ENCODE measurements around the gene AKAP6.
A peak's percentile ranks its signal among the peaks of the same experiment; 100 is the strongest.

Gene AKAP6, protein sequence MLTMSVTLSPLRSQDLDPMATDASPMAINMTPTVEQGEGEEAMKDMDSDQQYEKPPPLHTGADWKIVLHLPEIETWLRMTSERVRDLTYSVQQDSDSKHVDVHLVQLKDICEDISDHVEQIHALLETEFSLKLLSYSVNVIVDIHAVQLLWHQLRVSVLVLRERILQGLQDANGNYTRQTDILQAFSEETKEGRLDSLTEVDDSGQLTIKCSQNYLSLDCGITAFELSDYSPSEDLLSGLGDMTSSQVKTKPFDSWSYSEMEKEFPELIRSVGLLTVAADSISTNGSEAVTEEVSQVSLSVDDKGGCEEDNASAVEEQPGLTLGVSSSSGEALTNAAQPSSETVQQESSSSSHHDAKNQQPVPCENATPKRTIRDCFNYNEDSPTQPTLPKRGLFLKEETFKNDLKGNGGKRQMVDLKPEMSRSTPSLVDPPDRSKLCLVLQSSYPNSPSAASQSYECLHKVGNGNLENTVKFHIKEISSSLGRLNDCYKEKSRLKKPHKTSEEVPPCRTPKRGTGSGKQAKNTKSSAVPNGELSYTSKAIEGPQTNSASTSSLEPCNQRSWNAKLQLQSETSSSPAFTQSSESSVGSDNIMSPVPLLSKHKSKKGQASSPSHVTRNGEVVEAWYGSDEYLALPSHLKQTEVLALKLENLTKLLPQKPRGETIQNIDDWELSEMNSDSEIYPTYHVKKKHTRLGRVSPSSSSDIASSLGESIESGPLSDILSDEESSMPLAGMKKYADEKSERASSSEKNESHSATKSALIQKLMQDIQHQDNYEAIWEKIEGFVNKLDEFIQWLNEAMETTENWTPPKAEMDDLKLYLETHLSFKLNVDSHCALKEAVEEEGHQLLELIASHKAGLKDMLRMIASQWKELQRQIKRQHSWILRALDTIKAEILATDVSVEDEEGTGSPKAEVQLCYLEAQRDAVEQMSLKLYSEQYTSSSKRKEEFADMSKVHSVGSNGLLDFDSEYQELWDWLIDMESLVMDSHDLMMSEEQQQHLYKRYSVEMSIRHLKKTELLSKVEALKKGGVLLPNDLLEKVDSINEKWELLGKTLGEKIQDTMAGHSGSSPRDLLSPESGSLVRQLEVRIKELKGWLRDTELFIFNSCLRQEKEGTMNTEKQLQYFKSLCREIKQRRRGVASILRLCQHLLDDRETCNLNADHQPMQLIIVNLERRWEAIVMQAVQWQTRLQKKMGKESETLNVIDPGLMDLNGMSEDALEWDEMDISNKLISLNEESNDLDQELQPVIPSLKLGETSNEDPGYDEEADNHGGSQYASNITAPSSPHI (N-terminal part only)

DNA sequence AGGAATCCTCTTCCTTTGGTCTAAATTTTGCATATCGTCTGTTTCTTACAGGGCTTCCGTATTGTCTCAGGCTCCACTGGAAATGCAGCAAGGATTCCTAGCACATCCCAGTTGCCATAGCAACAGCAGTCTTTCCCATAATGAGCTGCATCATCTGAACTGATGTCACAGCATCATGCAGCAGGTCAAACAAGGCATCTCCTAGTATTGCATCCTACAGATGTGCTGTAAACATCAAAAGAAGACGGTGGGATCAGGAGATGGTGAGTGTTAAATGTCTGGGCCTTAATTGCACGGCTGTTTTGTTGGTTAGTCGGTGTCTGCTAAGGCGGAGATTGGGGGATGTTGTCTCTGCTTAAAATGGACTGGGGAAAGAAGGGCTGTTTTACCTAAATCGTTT, at the start of gene AKAP6:
Gene AKAP6, plus strand, starts transcription at position 153 of the 400 bp plus-strand sequence. CDS start 104,196 bp downstream, outside the sequence.
- DNase-seq: peak; percentile 53 to 74

DNA sequence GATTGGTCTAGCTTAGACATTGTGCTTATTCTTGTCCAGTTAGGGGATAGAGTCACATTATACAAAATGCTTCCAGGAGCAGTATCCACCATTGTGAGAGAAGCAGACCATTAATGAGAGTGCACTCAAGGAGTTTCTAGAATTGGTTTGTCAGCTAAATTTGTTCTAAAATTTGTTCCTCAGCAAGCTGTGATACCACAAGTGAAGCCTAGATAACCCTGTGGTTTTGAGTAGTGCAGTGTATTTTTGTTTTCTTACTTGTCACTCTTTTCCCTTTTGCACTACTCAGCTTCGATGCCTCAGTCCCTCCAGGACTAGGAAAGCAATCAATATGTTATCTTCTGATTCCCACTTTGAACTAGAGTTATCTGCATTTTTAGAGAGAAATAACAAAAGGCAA, 42.5 kb upstream of the AKAP6 start:
- DNase-seq: no peak

DNA sequence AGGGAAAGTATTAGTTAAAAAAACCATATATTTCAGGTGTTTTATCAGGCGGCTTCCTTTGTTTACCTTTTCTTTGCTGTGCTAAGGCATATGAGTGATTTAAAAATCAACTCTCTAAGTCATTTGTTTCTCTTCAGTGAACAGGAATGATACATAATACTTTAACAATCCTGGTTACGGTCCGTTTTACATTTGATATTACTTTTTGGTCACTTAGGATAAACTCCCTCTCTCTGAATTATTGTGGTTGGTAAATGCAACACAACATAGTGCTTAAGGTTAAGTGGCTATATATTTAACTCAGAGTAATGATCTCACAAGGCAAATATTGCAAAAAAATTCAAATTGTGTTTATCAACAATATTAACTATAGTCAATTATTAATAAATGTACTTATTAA, 32.7 kb upstream of the AKAP6 start:
- no peak for DNase-seq

DNA sequence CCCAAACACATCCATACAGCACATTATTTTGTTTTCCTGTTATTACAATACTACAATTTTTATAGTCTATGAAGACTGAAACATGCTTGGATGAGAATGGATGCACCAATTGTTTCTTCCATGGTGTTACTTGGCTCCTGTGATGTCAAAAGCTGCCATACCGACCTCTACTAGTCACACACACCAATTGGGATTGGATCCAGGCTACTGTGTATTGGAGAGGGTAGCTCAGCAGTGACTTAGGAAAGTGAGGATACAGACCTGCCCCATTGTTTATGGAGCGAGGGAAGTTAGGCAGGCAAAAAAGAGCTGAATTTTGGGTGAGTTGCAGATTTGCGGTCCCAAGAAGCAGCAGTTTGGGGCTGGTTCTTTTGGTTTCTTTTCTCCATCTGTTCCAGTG, 30.8 kb upstream of the AKAP6 start:
- no peak for DNase-seq

DNA sequence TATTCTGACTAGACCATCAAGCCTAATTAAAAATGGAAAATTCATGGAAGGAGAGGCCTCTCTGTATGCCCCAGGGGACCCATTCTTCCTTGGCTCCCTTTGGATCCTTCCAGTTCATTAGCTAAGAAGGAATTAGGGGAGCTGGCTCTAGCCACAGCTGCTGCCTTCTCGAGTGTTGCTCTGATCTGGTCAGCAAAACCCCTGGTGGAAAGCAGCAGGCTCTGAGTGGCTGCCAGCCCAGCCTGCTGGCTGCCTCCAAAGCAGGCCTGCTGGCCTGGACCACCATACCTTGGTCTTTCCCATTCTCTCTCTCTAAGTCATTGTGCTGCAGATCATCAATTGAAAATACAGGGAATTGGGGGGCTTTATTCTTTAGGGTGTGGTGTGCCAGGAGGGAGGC, 29.0 kb upstream of the AKAP6 start:
- DNase-seq: no peak

DNA sequence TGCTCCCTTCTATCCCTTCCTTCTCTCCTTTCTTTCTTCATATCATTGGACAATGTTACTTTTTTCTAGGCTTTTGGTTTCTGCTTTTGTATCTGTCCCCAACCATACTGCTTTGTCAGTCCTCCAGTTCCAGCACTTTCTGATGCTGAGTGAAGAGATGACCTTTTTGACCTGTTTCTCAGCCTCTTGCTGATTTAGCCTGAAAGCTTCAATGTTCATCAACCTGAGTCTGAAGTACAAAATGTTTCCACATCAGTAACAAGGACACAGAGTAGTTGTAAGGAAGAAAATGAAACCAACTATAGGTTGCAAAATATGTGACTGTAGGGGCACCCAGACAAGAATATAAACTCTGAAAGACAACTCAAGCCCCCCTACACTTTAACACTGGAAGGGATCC, 25.2 kb upstream of the AKAP6 start:
- DNase-seq: no peak

DNA sequence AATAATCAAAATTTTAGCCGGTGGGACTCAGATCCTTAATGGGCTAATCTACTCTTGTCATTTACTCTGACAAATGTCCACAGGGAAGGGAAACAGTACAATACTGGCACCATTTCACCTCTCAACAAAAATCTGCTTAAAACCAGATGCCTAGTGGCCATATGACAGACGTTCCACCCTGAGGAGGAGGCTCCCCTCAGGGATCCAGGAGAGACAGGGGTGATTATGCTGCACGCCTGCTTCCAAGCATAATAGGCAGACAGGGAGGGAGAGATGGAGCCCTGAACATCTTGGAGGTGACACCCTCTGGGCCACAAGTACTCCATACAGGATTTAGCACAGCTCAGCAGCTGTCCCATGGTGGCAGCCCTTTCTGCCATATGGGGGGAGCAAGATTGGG, 24.8 kb upstream of the AKAP6 start:
- DNase-seq: no peak

DNA sequence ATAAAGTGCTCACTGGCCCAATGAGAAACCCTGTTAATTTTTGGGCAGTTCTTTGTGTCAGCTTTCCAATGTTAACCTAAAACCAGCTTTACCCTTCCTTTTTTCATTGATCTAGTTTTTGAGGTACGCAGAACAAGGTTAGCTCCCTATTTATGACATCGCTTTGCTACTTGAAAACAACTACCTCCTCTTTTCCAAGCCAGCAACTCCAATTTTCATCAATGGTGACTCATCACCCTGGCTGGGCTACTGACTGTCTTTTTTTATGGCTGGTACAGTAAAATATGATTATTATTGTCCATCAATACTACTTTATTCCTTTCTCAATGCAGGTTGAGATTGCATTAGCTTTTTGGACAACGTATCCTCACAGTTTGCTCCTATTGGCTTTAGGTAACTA, 22.5 kb upstream of the AKAP6 start:
- no peak for DNase-seq

DNA sequence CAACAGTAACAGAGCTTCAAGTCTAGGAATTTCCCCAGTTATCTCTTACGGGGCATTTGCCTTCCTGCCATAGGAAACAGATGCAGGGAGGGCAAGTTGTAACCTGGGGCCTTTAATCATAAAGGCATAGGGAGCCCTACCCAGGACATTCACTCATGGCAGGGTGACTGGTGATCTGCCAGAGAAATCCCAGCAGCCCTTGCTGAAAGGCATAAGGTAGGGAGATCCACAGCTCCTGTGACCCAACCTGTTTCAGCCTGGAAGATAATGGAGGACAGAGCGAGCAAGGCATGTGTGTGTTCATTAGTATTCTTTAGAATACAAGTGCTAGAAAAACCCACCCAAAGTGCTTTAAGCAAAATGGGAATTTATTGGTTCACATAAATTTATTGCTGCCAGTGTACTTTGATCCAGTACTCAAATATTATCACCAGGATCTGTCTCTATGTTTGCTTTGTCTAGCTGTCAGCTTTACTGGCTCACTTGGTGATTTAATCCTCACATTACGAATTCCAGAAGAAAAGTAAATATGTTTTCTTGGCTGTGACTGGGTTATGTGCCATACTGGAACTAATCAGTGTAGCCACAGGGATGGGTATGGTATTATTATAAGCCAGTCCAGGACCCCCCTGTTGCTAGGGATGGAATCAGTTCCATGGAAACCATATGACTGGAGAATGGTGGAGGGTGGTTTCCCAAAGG, 21.1 kb upstream of the AKAP6 start:
- peak; percentile 66 to 73 for DNase-seq

DNA sequence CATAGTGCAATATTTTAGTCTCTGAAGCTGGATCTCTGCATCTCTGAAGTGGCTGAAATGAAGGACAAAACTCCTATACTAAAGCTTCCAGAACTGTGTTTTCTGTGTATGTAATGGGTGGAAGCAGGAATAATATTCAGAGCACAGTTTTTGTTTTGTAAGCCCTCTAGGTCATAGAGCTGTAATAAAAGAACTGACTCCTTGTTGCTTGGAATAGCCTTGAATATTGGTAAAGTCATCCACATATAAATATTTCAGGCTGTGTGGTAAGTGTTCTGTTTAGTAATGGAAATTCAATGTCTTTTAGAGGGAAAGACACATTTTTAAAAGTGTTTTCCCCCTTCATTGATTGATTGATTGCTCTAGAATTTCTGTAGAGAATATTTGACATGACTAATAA, 18.2 kb upstream of the AKAP6 start:
- no peak for DNase-seq

DNA sequence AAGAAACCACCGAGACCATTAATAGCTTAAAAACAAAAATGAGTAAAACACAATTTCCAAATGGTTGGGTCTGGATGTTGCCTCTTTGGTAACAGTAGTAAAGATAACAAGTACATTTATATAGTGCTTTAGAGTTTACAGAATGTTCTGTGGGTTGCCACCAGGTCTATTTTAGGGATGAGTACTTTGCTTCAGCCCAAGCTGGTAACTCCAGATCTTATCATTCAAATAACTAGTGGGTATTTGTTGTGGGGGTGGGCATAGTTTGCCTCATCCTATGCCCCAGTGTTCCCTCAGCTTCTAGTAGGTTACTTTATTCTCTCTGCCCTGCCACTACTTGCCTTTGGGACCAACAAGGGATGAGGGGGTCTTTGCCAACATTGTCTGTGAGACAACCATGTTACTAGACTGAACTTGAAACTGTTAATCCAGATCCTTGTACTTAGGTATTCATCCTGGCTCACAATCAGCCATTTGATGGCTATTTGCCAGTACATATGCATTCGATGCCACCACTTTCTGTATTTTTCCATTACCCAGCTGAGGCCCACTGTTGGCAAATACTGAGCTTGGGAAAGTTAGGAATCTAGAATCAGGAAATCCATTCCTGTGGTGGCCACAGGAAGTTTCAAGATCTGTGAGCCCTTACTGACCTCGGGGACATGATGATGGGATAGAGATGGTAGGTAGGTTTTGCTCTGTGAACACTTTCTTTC, 17.6 kb upstream of the AKAP6 start:
- no peak for DNase-seq

DNA sequence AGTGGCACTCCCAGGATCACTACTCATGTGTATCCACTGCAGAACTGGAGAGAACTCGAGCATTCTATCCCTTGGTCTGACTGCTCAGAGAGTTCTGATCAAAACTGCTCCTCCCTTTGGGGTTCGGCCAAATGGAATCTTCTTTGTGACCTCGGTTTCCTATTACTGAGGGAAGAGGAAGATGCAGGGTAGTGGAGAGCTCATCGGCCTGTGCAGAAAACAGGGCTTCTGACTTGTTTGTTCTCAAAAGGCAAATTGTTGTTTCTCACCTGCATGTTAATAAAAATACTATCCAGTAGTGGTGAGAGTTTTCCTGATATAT, 17.1 kb upstream of the AKAP6 start:
- no peak for DNase-seq

DNA sequence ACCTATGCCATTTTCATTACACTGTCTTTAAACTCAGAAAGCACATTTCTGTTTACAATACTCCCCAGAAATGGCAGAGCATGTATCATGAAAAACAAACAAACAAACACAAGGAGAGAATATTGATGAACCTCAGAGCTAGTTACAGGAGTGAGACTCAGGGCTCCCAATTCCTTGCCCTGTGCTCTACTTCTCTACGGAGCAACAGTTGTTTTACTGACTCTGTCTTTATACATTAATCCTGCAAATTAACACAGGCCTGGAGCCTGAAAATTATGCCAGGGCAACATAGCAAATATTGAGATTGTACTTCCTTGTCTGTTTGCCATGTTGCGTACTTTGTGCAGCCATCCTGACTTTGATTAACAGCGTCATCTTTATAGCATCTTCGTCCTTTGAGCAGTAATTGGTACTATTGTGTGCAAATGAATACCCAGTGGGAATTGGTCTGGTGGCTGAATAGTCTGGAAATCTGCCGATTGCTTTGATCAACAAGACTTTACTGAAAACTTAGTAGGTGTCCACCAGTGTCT, 15.2 kb upstream of the AKAP6 start:
- no peak for DNase-seq

DNA sequence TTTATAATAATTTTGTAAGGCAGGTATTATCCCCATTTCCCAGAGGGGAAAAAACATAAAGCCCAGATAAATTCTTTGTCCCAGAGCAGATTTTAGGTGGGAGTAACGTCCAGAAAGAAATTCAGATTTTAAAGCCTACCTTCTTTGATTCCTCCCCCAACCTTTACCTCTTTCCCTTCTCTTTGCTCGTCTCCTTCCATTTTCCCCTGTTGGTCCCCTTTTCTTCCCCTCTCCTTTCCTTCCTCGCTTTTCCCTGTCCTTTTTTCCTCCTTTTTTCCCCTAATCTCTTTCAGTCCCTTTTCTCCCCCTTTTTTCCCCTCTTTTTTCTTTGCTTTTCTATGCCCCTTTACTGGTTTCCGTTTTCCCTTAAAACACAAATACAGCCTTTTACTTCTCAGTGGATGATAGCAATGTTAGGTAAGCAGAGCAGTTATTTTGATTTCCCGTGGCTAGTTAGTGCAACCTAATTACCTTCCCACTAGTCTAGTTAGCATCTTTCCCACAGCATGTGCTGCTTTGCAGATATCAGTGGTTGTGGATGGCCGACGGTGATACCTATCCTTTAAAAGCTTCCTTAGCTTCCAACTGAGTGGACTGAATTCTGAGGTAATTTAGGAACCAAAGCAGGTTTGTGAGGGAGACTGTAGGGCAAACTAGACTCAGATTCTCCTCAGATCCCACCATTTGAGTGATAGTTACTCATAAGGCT, 10.9 kb upstream of the AKAP6 start:
- DNase-seq: no peak

DNA sequence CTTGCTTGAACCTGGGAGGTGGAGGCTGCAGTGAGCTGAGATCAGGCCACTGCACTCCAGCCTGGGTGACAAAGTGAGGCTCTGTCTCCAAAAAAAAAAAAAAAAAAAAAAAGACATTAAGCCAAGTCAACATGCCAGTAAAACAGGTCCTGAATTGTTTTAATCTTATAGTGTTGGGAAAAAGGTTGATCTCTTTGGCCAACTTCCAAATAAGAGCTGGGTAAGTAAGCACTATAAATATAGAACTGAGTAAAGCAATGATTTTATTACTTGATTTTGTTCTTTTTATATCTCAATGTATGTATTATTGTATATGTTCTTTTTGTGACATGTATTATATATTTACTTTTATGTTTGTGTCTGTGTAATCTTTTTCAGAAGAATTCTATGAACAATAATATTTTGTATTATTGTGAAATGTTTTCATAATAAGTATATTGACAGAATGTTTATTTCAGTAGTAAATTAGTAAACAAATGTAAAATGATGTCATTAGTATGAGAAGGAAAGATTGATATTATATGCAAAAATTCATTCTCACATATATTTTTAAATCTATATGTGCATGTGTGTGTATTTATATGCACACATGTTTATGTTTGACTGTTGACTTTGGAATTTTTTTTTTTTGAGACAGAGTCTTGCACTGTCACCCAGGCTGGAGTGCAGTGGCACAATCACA, 9.6 kb upstream of the AKAP6 start:
- no peak for DNase-seq

DNA sequence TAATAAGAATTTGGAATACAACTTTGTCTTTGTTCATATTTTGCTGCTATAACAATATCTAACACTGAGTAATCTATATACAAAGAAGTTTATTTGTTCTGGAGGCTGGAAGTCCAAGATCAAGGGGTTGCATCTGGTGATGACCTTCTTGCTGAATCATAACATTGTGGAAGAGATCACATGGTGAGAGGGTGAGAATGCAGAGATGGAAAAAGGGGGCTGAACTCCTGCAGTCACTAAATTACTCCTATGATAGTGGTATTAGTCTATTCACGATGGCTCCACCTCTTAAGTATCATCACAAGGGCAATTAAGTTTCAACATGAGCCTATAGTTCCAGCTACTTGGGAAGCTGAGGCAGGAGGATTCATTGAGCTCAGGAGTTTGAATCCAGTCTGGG, 4.5 kb upstream of the AKAP6 start:
- DNase-seq: no peak

DNA sequence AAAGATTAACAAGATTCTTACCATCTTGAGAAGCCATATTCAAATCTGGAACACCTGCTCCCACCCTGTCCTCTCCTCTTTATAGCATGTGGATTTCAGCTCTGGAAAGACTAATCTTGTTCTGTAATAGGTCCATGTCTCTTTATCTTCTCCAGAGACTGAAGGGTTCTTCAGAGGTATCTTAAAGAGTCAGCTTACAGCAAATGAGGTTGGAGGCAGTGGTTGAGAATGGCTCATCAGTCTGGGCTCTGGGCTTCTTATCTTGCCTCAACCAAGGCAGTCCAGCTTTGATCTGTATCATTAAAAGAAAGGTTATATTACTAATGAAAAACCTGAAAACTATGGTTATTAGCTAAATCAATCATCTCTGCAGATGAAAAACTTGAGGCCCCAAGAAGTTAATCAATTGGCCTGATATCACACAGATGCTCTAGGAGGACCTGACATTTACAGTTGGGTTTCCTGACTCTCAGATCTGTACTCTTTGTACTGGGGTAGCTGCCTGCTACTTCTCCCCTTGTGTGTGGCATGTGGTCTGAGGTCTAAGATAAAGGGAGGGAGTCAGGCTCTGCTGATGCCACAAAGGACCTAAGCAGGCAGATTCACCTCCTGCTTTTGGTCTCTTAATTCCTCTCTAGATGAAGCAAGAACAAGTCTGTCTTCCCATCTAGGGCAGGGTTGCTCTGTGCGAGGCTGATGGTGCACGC, 1.7 kb upstream of the AKAP6 start:
- no peak for DNase-seq

DNA sequence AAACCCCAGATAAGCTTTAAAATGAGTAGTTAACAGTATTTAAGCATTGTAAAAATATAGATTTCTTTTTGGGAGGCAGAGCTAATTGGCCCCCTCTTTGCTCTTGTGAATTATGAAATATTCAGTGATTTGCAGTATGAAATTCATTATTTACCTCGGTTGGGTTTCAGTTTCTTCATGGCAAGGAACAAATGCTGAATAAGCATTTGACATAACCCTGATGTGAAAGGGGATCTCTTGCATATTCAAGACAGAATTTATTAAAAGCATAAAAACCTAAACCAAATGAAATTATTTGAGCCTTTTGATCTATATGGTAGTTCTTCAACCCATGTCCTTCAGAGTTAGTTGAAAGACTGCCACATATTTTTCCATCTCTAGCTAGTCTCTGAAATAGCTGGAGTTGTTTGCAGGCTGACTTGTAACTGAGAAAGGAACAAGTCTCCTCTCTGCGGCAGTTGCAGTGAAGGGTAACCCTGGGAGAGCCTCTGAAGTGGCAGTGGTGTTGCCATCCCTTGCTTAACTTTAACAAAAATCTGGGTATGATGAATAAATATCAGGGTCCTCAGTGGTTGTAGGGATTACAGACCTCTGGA, 690 bp downstream of the AKAP6 start:
- no peak for DNase-seq

DNA sequence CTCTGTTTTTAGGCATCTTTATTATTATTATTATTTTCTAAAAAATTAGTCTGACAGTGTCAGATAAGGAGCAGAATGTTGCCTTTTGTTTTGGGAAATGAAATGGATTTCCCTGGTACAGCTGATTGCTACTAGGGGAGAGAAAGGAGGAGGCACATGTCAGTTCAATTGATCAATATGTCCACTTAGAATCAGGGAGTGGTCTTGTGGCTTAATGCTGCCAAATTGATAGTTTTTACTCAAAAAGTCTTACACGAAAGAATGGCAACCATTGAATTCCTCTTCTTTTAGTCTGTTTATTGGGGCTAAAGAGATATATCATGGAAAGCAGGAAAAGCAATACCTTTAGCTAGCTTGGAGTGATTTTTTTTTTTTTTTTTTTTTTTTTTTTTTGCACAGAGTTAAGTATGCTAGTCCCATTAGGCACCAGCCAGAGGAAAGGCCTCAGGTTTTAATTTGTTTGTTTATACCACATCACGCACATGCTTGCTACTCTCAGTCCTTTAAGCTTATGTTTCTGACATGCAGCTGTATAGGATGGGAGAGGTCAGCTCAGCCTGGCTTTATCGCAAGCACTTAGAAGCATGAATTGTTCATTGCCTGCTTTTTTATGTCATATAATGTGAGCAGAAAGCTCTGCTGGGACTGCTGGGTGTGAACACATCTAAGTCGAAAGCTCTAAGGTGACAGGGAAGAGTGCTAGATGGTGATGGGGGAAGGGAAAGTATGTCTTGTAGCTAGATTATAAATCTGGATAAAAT, 1.4 kb downstream of the AKAP6 start:
- DNase-seq: peak in 1 of 2 experiments; percentile 19
